GM21825 (cell line): ENCODE results near the gene ZNRF1.

Experiments used
- ATAC-seq: cut with Tn5 transposase; IDR thresholded peaks from one replicate; pipeline ENCODE4 v1.9.1; 2021; ENCODE audit warnings: mild to moderate bottlenecking, moderate library complexity; ENCODE audit not compliant: unreplicated experiment

Gene ZNRF1

GRCh38 chr16:75095204-75095621 is 96.4 kb downstream of the ZNRF1 start:
- no peak for ATAC-seq

DNA sequence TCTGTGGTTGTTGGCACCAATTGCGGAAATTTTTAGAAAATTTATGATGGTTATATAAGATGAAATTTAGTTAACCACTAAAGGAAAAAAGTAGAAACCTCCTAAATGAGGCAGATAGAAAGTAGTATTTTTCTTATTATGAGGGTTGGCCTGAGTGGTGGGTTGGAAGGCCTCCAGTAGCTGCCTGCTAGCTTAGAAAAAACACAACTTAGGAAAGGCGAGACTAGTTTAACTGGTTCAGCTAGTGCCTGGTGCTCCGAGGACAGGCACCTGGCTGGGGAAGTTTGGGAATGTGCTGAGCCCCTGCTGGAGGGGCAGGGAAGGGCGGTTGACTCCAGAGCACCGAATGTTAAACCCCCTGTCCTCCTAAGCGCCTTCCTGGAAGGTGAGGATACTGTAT is 97.8 kb downstream of the ZNRF1 start:
- ATAC-seq: no peak

- ATAC-seq: no peak
Observed at GRCh38 chr16:75097191-75097761, 98.5 kb downstream of the ZNRF1 start.

DNA sequence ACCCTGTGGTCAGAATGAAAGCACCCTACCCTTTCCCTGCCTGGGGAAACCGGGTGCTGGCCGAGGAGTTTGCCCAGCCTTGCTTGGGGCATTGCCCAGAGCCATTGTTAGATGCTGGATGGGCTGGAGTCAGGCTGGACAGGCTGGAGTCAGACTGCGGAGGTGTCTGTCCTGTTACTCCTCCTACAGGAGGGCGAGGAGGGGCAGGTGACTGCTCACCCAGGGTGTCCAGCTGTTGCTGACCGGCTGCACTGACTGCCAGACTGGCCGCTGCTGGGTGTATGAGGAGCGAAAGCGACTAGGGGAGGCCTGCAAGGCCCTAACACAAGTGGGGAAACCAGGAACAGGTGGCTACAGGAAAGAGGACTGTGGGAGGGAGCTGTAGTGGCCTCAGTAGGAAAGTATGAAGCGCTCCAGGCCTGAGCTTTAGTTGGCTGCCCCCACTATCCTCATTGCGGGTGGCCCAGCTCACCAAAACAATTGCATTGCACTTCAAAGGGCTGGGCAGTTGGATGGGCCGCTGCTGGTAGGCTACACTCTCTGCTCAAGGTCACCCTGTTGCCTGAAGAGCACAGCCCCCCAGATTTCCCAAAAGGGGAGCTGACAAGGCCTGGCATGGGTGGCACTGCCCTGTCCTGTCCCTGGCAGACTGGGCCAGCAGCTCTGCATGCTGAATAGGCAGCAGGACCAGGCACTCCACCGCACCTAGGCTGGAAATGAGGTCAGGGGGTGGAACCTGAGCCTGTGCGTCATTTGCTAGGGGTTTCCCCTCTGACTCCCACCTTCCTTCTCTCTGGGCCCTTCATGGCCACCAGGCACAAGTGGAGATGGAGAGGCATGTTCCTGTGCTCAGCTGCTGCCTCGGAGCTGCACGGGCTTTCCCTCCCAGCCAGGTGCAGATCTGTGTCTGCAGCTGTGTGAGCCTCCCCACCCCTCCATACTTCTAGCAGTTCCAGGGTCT is 99.4 kb downstream of the ZNRF1 start:
- ATAC-seq: peak; percentile 59

DNA sequence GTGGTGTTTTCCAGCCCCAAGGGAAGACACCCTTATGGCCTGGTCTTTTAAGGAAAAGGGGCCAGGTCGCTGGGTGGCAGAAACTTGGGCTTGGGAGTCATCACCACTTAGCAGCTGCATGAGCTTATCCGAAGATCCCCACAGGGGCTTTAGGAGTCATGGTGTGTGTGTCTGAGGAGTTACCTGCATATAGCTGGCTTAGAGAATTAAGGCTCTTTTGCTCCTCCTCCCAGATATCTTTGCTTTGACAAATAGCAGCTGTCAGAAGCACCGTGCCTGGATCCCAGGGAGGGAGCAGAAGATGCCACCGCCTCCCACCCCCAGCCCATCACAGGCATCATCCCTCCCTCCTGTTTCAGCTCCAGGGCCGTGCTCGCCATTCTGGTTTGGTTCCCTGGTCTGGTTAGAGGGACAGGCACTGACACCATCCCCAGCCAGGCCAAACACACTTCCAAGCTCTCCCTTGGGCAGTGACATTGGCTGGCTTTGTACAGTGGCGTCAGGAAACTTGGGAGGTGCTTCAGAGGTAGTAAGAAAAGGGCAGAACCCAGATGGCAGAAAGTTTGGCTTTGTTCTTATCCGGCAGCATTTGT is 100.3 kb downstream of the ZNRF1 start:
- no peak for ATAC-seq

- peak; percentile 67 for ATAC-seq
Observed at GRCh38 chr16:75099738-75100602, 101.1 kb downstream of the ZNRF1 start.

DNA sequence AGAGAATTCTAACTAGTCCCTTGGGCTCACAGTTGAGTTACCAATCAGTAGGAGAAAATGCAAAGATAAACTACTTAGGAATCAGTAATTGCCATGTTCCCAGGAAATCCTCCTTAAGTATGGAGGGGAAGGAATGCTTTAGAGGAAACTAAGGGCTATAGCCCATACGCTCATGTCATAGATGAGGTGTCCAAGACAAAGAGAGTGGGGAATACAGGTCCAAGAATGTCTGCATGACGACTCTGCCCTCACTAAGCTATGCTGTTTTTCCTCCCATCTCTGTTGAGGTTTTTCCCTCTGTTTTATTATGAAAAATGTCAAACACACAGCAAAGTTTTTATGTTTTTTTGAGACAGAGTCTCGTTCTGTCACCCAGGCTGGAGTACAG is 101.8 kb downstream of the ZNRF1 start:
- ATAC-seq: no peak

DNA sequence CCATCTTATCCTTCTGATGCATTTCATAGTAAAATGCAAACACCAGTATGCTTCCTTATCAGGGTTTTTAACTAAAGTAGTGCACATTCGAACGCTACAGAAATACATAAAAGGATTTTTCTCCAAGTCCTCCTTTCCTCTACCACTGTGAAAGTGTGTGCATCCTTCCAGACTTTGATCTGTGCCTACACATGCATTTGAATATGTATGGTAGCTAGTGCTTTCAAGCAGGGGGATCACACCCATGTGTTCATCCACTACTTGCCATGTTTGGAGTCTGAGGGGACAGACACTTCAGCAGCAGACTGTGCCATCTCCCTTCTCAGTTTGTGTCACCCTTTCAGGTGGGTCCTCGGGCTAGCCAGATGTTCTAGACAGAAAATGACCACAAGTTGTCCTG is 102.8 kb downstream of the ZNRF1 start:
- ATAC-seq: no peak

DNA sequence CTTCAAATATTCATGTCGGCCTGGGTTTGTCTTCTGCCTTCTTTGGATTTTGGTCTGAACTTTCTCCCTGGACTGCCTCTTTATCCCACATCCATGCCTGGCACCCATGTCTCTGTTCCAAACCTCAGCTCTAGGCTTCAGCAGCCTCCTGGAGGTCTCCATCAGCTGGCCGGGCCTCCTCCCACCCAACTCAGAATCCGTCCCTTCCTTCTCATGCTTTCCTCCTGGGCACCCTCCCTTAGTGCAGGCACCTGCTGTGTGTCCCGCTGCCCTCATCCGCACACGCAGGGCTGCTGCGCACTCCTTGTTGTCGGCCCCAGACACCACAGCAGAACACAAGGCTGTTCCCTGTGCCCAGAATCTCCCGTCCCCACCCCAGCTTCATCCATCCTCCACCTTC is 103.8 kb downstream of the ZNRF1 start:
- no peak for ATAC-seq

- ATAC-seq: no peak
Observed at GRCh38 chr16:75103994-75104393, 105.2 kb downstream of the ZNRF1 start.

GRCh38 chr16:75104836-75105235 is 106.0 kb downstream of the ZNRF1 start:
- ATAC-seq: no peak

GRCh38 chr16:75105306-75106061 is 106.7 kb downstream of the ZNRF1 start:
- ATAC-seq: no peak

DNA sequence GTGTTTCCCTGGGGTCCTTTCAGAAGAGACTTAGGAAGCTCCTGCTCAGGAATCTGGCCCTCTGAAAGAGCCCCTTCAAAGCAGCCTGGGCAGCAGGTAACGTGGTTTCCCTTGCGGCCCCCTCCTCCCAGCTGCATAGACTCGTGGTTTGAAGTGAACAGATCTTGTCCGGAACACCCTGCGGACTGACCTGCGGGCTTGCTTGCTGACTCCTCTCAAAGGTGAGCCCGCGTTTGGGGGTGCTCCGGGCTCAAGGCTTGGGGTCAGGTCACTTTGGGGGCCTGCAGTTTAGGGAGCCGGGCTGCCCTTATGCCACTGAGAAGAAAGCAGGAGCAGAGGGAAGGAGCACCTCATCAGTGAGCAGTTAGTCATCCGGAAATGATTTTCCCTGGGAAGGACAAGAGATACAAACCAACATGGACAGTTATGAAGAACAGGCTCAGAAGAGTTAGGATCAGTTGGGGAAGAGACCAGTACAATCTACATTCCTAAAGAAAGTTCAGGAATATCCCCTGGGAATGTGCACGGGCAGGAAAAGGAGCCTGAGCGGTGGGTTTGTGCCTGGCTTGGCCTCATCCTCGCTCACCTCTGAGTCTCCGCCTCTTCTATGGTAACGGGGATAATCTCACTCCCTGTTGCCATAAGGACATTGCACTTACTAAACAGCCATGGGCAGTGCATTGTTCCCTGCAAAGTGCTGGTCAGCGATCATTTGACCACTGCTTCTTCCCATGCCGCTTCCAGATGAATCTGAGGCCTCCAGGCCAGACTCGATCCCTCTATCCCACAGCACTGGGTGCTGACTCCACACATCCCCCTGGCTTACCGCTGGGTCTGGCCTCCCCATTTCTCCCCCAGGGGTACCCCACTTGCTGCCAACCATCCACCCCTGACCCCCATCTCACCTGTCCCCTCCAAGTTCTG is 107.8 kb downstream of the ZNRF1 start:
- no peak for ATAC-seq

DNA sequence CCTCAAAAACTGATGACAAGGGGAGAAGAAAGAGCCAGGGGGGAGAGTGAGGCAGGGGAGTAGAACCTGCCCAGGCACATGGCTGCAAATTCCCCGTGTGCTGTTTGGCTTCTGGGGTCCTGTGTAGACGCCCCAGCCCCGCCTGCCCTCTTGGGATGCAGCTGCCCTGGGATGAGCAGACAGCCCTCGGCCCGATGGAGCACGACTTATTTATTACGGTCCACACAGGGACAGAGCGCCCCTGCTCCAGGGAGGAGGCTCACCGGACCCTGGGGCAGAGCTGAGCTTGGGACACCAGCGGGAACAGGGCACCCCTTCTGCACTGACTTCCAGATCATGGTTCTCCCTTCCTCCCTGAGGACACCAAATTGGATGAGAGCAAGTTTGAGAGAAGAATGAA is 108.7 kb downstream of the ZNRF1 start:
- ATAC-seq: no peak

DNA sequence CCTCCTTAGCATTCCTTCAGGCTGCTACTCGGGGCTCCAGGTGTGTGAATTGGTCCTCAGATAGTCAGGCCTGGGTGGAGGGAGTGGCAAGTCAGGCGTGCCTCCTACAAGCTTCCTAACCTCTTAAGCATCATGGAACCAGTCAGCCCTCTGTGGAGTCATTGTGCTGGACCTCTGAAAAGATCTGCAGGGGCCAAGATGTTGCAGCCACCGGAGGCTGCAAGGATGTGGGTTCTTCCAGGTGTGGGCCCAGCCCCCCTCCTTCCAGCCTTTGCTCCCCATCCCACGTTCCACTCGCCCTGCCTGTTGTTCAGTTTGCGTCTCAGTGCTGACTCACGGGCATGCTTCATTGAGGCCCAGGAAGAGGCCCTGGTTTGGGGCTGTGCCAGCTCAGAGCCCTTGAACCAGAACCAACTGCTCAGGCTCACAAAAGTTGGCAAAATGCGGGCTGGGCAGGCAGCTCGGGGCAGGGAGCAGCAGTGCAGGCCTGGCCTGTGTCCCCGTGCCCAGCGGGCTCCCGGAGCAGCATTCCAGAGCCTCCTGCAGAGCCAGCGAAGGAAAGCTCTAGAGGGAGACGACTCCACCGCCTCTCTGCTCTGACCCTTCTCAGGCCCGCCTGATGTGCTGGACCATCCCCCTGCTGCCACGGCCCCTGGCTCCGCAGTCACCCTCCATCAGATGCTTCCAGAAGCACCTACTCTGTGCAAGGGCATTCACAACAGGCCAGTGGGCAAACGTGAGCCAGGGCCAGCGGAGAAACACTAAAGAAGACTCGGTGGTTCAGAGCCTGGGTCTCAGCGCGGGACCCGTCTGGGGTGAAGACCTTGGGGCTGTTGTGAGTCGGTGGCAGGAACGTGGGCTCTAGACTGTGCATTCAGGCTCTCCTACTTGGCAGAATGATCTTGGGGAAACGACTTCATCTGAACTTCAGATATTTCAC is 110.2 kb downstream of the ZNRF1 start:
- ATAC-seq: no peak

DNA sequence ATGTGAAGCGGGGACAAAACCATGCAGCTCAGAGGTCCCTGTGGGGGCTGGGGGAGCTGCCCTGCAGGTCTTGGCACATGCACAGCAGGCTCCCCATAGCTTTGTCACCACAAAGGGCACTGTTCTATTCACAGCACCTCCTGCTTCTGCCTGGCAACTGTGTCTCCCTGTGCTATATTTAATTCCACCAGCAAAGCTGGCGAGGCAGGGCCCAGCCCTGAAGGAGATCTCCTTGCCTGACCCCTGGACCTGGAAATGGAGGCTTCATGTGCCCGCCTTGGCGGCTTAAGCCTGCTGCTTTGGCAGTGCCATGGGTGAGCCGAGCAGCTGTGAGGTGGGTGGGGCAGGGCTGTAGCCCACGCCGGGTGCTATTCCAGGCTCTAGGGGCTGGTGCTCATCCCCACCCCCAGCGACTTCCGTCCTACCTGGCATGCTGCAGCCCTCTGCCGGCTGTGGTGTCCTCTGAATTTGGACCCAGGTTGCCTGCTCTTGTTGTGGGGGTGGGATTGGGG is 111.0 kb downstream of the ZNRF1 start:
- no peak for ATAC-seq

DNA sequence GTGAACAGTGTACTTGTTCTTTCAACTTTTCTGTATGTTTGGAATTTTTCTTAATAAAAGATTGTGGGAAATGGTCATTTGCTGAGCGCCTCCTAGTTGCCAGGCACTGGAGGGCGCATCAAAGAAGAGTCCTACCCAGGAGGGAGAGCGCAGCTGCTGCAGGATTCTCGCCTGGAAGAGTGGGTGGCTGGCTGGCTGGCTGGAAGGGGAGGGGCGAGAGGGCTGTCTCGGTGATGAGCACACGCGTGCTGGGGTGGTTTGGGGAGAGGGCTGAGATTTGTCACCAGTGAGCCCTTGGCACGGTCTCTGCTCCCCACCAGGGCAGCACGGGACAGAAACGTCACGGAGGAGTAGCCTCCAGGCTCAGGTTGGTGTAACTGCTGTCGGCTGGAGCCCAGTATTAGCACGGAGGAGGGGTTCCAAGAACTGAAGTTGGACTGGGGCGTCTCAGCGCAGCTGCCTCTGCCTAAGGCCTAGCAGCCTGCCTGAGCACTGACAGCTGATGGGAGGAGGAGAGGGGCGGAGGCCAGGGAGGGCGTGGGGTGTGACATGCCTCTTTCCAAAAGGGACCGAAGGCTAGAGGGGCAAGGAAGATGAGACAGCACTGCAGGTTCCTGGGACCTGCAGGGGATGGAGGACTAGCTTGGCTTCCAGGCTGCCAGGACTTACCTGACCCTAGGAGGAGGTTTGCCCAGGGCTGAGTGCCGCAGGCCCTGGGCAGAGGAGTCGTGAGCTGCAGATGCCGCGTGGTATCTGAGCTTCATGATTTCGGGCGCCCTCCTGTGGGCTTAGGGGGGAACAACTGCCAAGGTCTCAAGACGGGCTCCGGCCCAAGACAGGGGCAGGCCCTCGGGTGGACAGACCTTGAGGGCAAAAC is 112.1 kb downstream of the ZNRF1 start:
- ATAC-seq: peak; percentile 58
